GM19452 (cell line): ENCODE data around the gene PPP2R1A.
"Not testable (repeated sequence)": the region's sequence is repeated elsewhere in the genome, so short reads cannot be mapped to it uniquely, and the experiment has no call there.

Source experiments
- ATAC-seq: cut with Tn5 transposase; IDR thresholded peaks from one replicate; pipeline ENCODE4 v1.9.1; 2021; ENCODE audit not compliant: unreplicated experiment

PPP2R1A gene

DNA sequence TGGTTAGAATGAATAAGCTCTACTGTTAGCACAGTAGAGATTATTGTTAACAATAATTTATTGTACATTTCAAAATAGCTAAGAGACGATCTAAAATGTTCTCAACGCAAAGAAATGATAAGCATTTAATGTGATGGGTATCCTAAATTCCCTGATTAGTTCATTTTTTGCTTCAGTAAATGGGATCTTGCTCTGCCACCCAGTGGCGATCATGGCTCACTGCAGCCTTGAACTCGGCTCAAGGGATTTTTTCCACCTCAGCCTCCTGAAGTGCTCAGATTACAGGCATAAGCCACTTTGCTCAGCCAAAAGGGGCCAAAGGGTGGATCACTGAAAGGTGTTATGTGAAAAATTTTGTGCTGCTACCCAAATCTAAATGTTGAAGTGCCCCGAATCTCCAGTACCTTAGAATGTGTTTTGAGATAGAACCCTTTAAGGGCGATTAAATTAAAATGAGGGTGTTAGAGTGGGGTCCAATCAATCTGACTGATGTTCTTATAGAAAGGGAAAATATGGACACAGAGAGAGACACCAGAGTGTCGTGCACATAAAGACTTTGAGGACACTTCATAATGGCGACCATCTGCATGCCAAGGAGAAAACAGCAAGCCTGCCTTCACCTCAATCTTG lies 48.0 kb downstream of the PPP2R1A start:
- no peak for ATAC-seq

- no peak for ATAC-seq
Observed at GRCh38 chr19:52244021-52244420, 54.2 kb downstream of the PPP2R1A start.

DNA sequence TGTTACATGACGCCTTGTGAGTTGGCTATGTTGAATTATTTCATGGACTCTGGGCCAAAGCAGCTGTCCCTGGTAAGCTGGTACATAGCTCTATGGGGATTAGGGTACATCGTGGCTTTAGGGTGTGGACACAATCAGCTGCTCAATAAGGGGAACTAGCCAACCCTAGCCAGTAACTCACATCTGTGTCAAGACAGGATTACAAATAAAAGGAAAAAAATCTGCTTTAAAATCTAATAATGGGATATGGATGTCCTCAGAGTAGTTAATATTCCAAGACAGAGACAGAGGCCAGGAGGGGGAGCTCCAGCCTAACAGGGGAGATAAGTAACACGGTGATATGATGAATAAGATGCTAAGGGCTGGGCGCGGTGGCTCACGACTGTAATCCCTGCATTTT lies 58.4 kb downstream of the PPP2R1A start:
- no peak for ATAC-seq

DNA sequence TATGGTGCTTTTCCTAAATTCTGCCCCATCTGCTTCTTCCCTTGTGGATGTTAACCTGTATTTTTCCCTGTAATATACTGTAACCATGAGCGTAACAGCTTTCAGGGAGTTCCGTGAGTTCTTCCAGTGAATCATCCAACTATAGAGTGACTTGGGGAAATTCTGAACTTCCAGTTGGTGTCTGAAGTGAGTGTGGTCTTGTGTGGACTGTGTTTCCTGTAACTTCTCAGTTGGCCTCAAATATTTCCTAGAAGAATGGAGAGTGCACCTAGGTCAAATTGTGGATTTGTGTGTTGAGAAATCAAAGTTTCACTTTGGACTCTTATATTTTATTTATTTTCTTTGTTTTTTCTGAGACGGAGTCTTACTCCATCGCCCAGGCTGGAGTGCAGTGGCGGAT lies 68.6 kb downstream of the PPP2R1A start:
- ATAC-seq: no peak

- not testable (repeated sequence) for ATAC-seq
Observed at GRCh38 chr19:52265556-52265955, 75.7 kb downstream of the PPP2R1A start.

DNA sequence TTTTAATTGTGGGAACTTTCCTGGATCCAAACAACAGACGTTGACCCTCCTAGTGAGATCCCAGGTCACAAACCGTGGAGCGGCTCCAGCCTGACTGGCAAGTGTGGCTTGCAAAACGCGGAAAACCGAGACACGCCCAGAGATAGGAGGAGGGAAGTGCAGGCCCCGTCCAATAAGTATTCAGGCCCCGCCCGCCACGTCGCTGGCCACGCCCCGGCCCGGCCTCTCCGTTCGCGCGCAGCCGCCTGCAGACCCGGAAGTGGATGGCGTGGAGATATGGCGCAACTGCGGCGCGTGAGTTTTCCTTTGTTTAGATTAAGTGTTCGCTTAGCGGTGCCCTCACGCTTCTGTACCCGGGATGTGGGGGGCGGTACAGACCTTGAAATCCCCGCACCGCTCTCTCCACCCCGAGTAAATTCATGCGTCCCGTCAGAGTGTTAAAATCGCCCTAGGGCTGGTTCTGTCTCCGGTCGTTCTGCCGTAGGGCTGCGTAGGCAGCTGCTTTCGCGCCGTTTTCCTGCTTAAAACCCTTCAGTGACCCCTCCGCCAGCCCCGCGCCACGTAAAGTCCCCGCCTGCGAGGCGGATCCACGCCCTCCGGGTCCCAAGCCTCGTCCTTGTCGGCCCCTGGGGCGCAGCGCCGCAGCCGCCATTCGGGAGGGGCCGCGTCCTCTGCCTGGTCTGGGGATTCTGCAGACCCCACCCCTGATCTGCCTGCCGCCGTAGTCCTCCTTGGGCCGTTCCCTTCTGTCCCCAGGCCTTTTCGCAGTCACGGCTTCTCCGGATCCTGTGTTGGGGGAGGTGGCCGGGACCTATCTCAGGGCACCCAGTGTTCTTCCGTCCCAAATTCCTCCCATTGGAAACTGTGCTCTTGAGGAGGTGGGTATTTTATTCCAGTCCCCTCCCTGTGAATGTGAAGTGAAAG lies 79.7 kb downstream of the PPP2R1A start, which contains the start of gene ZNF766:
Gene ZNF766 (plus strand): TSS at position 250 of the 924 bp plus-strand sequence. CDS start 27 bp downstream, at position 277.
- peak; percentile 97 for ATAC-seq

- ATAC-seq: no peak
Observed at GRCh38 chr19:52270266-52270885, 80.5 kb downstream of the PPP2R1A start.

DNA sequence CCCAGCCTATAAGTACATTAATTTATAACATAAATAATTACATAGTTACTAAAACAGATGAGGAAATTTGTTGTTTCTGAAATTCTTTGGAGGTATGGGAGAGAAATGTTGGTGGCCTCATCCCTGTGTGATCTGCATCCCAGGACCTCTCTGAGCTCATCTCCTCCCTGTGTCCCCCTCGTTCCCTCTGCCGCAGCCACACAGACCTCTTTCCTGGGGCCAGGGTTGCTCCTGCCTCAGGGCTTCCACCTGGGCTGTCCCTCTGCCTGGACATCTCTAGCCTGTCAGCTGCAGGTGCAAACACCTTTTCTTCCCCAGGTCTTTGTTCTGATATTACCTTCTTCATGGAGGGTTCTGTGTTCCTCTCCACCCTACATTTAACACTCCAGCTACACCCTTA lies 83.4 kb downstream of the PPP2R1A start:
- ATAC-seq: no peak

DNA sequence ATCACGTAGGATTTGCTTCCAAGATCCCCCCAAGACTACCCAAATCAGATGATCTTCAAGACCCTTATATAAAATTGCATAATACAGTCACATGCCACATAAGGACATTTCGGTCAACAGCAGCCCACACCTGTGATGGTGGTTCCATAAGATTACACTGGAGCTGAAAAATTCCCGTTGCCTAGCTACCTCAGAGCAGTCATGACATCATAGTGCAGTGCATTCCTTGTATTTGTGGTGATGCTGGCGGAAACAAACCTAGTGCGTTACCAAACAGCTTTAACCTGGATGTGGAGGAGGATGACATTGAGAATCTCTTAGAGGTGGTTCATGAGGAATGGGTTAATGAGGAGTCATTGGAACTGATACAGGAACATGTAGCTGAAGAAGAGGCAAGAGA lies 84.3 kb downstream of the PPP2R1A start:
- no peak for ATAC-seq

GRCh38 chr19:52275988-52276387 lies 86.1 kb downstream of the PPP2R1A start:
- no peak for ATAC-seq

DNA sequence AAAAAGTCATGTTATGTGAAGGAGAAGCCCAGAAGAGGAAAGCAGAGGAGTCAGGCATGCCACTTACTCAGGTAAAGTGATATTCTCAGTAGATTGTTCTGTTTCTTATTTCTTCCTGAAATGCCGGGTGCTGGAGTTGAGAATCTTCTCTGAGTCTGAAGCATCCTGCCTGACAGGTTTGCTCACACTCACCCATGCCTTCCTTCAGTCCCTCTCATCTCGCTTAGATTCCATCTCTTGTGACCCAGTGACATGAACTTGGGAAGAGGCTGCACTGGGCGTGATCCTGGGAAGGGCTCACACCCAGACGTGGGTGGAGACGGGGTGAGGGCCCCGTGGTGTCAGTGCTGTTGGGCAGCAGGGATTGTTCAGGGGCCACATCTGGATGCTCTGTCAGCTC lies 87.6 kb downstream of the PPP2R1A start:
- no peak for ATAC-seq
